ENCODE data around the gene PLEKHM2. TPM values are rescaled to one million over a fixed set of nuclear protein-coding genes. Genes with fewer than 3 reads are reported as not detected.

PLEKHM2 gene
- total RNA-seq, 5 donors from 2014 or later (not counting 1 experiment from before 2014, with no cell fraction given), result 52.5 to 65.2 (median 59.6) TPM

DNA sequence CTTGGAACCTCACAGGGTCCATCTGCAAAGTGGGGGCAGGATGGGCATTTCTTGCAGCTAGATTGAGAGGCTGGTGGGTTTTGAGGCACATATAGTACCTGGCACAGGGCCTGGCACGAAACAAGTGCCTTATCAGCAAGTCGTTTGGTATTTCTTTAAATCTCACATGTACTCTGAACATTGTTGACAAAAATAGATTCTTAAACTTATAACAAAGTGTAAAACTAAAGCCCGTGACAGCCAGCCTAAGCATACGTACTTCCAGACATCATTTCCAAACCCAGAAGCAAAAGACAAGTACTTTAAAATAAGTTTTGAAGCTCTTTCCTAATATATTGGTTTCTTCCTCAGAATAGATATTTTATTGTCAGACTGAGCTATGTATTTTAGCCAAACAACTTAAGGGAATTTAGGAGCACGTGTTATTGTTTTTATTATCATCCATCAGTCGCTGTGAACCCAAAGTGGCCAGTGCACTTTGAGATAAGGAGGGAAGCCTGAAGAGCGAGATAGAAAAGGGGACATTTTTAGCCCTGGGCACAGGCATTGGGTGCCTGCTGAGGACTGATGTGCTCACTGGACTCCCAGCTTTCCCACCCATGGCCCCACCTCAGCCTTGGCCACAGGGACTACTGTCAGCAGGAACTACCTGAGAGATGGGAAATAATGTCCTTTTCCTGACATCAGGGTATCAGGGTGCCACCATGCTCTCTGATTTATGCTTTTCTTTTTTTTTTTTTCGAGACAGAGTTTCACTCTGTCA is 77.4 kb downstream of the PLEKHM2 start:
- Mint-ChIP-seq H3K9me3 (no peaks in the 10 kb centered on the region), H3K27ac (no peak overlapping the region), H3K4me1 (peaks cover 8 to 15% (median 8%) of the 10 kb centered on the region in 3 donors), H3K36me3 (no peaks in the 10 kb centered on the region), H3K4me3 (no peak overlapping the region), H3K27me3 (peaks cover 18 to 58% of the 10 kb centered on the region in 2 donors)
- H3K27me3 ChIP-seq (replicated peaks in 1 of 2; ENCODE audit: control insufficient read depth in 2 of 2, extremely low read depth in 1 of 2, insufficient read depth in 2 of 2, low read length in 1 of 2), result peaks cover 12 to 70% of the 10 kb centered on the region in 2 experiments
- no peak overlapping the region for H3K27ac ChIP-seq (ENCODE audit: low read length)
- ATAC-seq (replicated peaks in 1 of 4) (no peak), DNase-seq (no peak)
- H3K4me1 ChIP-seq (ENCODE audit: control insufficient read depth in 1 of 2, extremely low read depth in 1 of 2, insufficient read depth in 2 of 2, low read length in 2 of 2), result peaks cover 2 to 25% of the 10 kb centered on the region in 2 experiments
- WGBS (ENCODE audit: insufficient coverage), result 52% methylated on average over 3 of the region's 8 CpGs
- ChIA-PET POLR2A (no interaction called here), CTCF (interaction anchor here in 1 of 2 donors (0.7 kb wide), 1 partner anchor 72 kb away, joined by 6 read pairs; no protein-coding TSS in a partner anchor)
- H3K9me3 ChIP-seq, result no peaks in the 10 kb centered on the region
- H3K36me3 ChIP-seq (ENCODE audit: control insufficient read depth in 2 of 2, extremely low read depth in 1 of 2, insufficient read depth in 1 of 2, low read length in 1 of 2), result no peaks in the 10 kb centered on the region
- H3K4me3 ChIP-seq (ENCODE audit: control insufficient read depth in 1 of 2, extremely low read depth in 1 of 2, low read length in 1 of 2), result no peak overlapping the region

DNA sequence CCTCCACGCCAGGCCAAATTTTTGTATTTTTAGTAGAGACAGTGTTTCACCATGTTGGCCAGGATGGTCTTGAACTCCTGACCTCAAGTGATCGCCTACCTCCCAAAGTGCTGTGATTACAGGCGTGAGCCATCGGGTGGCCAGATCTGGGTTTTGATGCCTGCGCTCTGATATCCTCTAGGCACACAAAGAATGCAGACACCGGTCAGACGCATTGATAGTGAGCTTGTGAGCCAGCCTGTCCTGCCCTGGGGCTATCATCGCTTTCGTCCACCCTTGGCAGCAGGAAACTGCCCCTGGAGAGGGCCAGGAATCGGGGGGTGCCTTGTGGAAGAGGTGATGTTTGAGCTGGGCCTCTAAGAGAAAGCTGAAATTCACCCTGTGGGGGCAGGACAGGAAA is 78.4 kb downstream of the PLEKHM2 start:
- Histone ChIP-seq H3K27me3 (replicated peaks in 1 of 2; ENCODE audit: control insufficient read depth in 2 of 2, extremely low read depth in 1 of 2, insufficient read depth in 2 of 2, low read length in 1 of 2) (peaks cover 7 to 63% of the 10 kb centered on the region in 2 experiments), H3K27ac (ENCODE audit: low read length) (no peak overlapping the region), H3K9me3 (no peaks in the 10 kb centered on the region), H3K4me1 (ENCODE audit: control insufficient read depth in 1 of 2, extremely low read depth in 1 of 2, insufficient read depth in 2 of 2, low read length in 2 of 2) (peaks cover 2 to 16% of the 10 kb centered on the region in 2 experiments), H3K4me3 (ENCODE audit: control insufficient read depth in 1 of 2, extremely low read depth in 1 of 2, low read length in 1 of 2) (no peak overlapping the region), H3K36me3 (ENCODE audit: control insufficient read depth in 2 of 2, extremely low read depth in 1 of 2, insufficient read depth in 1 of 2, low read length in 1 of 2) (no peaks in the 10 kb centered on the region)
- ChIA-PET POLR2A (no interaction called here), CTCF (interaction anchor here in 1 of 2 donors (0.7 kb wide), 1 partner anchor 73 kb away, joined by 6 read pairs; no protein-coding TSS in a partner anchor)
- ATAC-seq (replicated peaks in 1 of 4), result no peak
- Mint-ChIP-seq H3K9me3 (no peaks in the 10 kb centered on the region), H3K27me3 (peaks cover 14 to 49% of the 10 kb centered on the region in 2 donors), H3K4me3 (no peak overlapping the region), H3K4me1 (peaks cover 0 to 6% (median 5%) of the 10 kb centered on the region in 3 donors), H3K36me3 (no peaks in the 10 kb centered on the region), H3K27ac (no peak overlapping the region)
- WGBS (ENCODE audit: insufficient coverage), result 72% methylated on average over 6 of the region's 10 CpGs
- DNase-seq, result no peak

DNA sequence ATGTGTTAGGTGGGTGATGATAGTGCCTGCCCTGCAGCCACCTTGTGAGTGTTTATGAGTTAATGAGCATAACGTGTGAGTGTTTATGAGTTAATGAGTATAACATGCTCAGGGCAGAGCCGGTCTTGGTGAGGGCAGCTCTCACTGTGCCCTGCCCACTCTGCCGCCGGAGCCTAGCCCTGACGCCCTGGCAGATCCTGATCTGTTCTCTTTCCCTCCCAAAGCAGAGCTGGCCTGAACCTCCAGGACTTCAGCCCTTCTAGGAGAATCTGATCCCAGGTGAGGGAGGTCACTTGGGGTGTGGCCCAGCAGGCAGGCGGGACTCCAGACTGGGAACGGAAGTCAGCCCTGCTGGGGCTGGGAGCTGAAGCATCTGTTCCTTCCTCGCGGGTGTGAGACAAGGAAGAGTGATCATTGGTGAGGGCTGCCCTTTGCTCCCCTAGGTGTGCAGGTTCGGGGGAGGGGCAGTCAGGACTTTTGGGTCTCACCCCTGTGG is 80.2 kb downstream of the PLEKHM2 start:
- ChIA-PET POLR2A (no interaction called here), CTCF (no interaction called here)
- ATAC-seq (replicated peaks in 1 of 4) (no peak), DNase-seq (no peak)
- Mint-ChIP-seq H3K27ac (no peak overlapping the region), H3K4me3 (no peak overlapping the region), H3K27me3 (peaks cover 14 to 44% of the 10 kb centered on the region in 2 donors), H3K9me3 (no peaks in the 10 kb centered on the region), H3K36me3 (no peaks in the 10 kb centered on the region), H3K4me1 (peaks cover 0 to 2% (median 2%) of the 10 kb centered on the region in 3 donors)
- no peaks in the 10 kb centered on the region for H3K36me3 ChIP-seq (ENCODE audit: control insufficient read depth in 2 of 2, extremely low read depth in 1 of 2, insufficient read depth in 1 of 2, low read length in 1 of 2)
- no peak overlapping the region for H3K27ac ChIP-seq (ENCODE audit: low read length)
- H3K4me1 ChIP-seq (ENCODE audit: control insufficient read depth in 1 of 2, extremely low read depth in 1 of 2, insufficient read depth in 2 of 2, low read length in 2 of 2), result peaks cover 0 to 3% of the 10 kb centered on the region in 2 experiments
- no peaks in the 10 kb centered on the region for H3K9me3 ChIP-seq
- WGBS (ENCODE audit: insufficient coverage), result 81% methylated on average over 6 of the region's 10 CpGs
- no peak overlapping the region for H3K4me3 ChIP-seq (ENCODE audit: control insufficient read depth in 1 of 2, extremely low read depth in 1 of 2, low read length in 1 of 2)
- peaks cover 7 to 57% of the 10 kb centered on the region in 2 experiments for H3K27me3 ChIP-seq (replicated peaks in 1 of 2; ENCODE audit: control insufficient read depth in 2 of 2, extremely low read depth in 1 of 2, insufficient read depth in 2 of 2, low read length in 1 of 2)

DNA sequence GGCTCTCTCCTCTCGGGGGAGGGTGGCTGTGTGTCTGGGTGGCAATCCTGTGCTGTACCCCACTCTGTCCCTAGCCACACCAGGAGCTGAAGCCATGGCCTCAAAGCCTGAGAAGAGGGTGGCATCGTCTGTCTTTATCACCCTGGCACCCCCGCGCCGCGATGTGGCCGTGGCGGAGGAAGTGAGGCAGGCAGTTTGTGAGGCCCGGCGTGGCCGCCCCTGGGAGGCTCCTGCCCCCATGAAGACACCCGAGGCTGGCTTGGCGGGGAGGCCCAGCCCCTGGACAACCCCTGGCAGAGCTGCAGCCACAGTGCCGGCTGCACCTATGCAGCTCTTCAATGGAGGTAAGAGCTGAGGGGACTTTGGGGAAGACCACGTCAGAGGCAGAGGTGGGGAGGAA is 80.8 kb downstream of the PLEKHM2 start:
- Mint-ChIP-seq H3K9me3 (no peaks in the 10 kb centered on the region), H3K4me3 (no peak overlapping the region), H3K27ac (no peak overlapping the region), H3K27me3 (peaks cover 9 to 38% of the 10 kb centered on the region in 2 donors), H3K36me3 (no peaks in the 10 kb centered on the region), H3K4me1 (no peaks in the 10 kb centered on the region)
- Histone ChIP-seq H3K27me3 (replicated peaks in 1 of 2; ENCODE audit: control insufficient read depth in 2 of 2, extremely low read depth in 1 of 2, insufficient read depth in 2 of 2, low read length in 1 of 2) (peaks cover 7 to 51% of the 10 kb centered on the region in 2 experiments), H3K27ac (ENCODE audit: low read length) (no peak overlapping the region), H3K36me3 (ENCODE audit: control insufficient read depth in 2 of 2, extremely low read depth in 1 of 2, insufficient read depth in 1 of 2, low read length in 1 of 2) (no peaks in the 10 kb centered on the region), H3K9me3 (no peaks in the 10 kb centered on the region), H3K4me1 (ENCODE audit: control insufficient read depth in 1 of 2, extremely low read depth in 1 of 2, insufficient read depth in 2 of 2, low read length in 2 of 2) (no peaks in the 10 kb centered on the region), H3K4me3 (ENCODE audit: control insufficient read depth in 1 of 2, extremely low read depth in 1 of 2, low read length in 1 of 2) (no peak overlapping the region)
- DNase-seq (no peak), ATAC-seq (replicated peaks in 1 of 4) (no peak)
- 81% methylated on average over 12 of the region's 15 CpGs for WGBS (ENCODE audit: insufficient coverage)
- ChIA-PET POLR2A (no interaction called here), CTCF (no interaction called here)

DNA sequence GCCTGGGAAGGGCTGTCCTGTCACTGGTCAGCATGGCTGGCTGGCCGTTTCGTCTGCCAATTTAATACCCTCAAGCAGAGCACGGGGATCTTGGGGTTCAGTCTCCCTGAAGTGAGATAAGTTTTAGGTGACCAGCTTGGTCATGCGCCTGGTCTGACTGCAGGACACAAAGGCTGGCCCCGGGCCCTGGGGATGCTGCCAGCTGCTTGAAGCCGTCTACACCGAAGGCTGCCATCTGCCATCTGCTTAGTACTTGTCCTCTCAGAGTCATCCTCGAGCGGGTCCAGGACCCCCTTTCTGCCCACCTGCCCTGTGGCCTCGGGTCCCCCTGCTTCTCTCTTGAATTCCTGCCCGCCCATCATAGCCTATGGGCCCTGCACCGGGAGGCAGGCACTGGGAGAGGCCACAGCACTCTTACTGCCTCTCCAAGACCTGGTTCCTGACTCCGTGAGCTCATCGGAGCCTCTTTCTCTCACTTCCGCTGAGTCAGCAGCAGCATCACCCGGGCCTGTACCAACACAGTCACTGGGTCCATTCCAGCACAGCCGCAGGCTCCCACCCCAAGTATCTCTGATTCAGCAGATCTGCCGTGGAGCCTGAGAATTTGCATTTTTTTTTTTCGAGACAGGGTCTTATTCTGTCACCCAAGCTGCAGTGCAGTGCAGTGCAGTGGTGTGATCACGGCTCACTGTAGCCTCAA is 81.5 kb downstream of the PLEKHM2 start:
- CTCF ChIA-PET, result interaction anchor here in 1 of 2 donors (0.6 kb wide), 1 partner anchor 133 kb away, joined by 5 read pairs; no protein-coding TSS in a partner anchor
- H3K9me3 Mint-ChIP-seq, result no peaks in the 10 kb centered on the region
- DNase-seq (no peak), ATAC-seq (replicated peaks in 1 of 4) (no peak)
- Histone ChIP-seq H3K27ac (ENCODE audit: low read length) (no peak overlapping the region), H3K9me3 (no peaks in the 10 kb centered on the region), H3K27me3 (replicated peaks in 1 of 2; ENCODE audit: control insufficient read depth in 2 of 2, extremely low read depth in 1 of 2, insufficient read depth in 2 of 2, low read length in 1 of 2) (peaks cover 5 to 47% of the 10 kb centered on the region in 2 experiments), H3K36me3 (ENCODE audit: control insufficient read depth in 2 of 2, extremely low read depth in 1 of 2, insufficient read depth in 1 of 2, low read length in 1 of 2) (no peaks in the 10 kb centered on the region), H3K4me3 (ENCODE audit: control insufficient read depth in 1 of 2, extremely low read depth in 1 of 2, low read length in 1 of 2) (no peak overlapping the region), H3K4me1 (ENCODE audit: control insufficient read depth in 1 of 2, extremely low read depth in 1 of 2, insufficient read depth in 2 of 2, low read length in 2 of 2) (no peaks in the 10 kb centered on the region)
- peaks cover 5 to 34% of the 10 kb centered on the region in 2 donors for H3K27me3 Mint-ChIP-seq
- H3K4me3 Mint-ChIP-seq, result no peak overlapping the region
- H3K27ac Mint-ChIP-seq, result no peak overlapping the region
- no peaks in the 10 kb centered on the region for H3K4me1 Mint-ChIP-seq
- 79% methylated on average over 19 of the region's 20 CpGs for WGBS (ENCODE audit: insufficient coverage)
- H3K36me3 Mint-ChIP-seq, result no peaks in the 10 kb centered on the region
- POLR2A ChIA-PET, result no interaction called here

DNA sequence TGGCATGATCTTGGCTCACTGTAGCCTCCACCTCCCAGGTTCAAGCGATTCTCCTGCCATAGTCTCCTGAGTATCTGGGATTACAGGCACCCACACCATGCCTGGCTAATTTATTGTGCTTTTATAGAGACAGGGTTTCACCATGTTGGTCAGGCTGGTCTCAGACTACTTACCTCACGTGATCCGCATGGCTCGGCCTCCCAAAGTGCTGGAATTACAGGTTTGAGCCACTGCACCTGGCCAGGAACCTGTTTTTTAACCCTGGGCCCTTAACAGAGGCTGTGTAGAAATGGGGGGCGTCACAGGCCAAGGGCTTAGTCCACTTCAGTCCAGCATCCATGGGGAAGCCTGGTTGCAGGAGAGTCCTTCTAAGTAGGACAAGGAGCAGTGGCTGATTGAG is 83.8 kb downstream of the PLEKHM2 start:
- no peak overlapping the region for H3K27ac ChIP-seq (ENCODE audit: low read length)
- Mint-ChIP-seq H3K4me3 (no peak overlapping the region), H3K4me1 (no peaks in the 10 kb centered on the region), H3K27ac (no peak overlapping the region), H3K27me3 (peaks cover 13 to 30% of the 10 kb centered on the region in 2 donors), H3K36me3 (no peaks in the 10 kb centered on the region), H3K9me3 (no peaks in the 10 kb centered on the region)
- POLR2A ChIA-PET, result no interaction called here
- CTCF ChIA-PET, result no interaction called here
- H3K27me3 ChIP-seq (replicated peaks in 1 of 2; ENCODE audit: control insufficient read depth in 2 of 2, extremely low read depth in 1 of 2, insufficient read depth in 2 of 2, low read length in 1 of 2), result peaks cover 0 to 51% of the 10 kb centered on the region in 2 experiments
- WGBS (ENCODE audit: insufficient coverage), result 83% methylated on average over 4 of the region's 5 CpGs
- DNase-seq, result no peak
- no peaks in the 10 kb centered on the region for H3K4me1 ChIP-seq (ENCODE audit: control insufficient read depth in 1 of 2, extremely low read depth in 1 of 2, insufficient read depth in 2 of 2, low read length in 2 of 2)
- no peaks in the 10 kb centered on the region for H3K9me3 ChIP-seq
- H3K4me3 ChIP-seq (ENCODE audit: control insufficient read depth in 1 of 2, extremely low read depth in 1 of 2, low read length in 1 of 2), result no peak overlapping the region
- no peak for ATAC-seq (replicated peaks in 1 of 4)
- no peaks in the 10 kb centered on the region for H3K36me3 ChIP-seq (ENCODE audit: control insufficient read depth in 2 of 2, extremely low read depth in 1 of 2, insufficient read depth in 1 of 2, low read length in 1 of 2)

All from T-cell (primary cell).